ENCODE results near the gene NOL4L.

Gene NOL4L

GRCh38 chr20:32523613-32524213, 61.4 kb downstream of the NOL4L start:
- no peak for DNase-seq (ENCODE audit: low spot score)

DNA sequence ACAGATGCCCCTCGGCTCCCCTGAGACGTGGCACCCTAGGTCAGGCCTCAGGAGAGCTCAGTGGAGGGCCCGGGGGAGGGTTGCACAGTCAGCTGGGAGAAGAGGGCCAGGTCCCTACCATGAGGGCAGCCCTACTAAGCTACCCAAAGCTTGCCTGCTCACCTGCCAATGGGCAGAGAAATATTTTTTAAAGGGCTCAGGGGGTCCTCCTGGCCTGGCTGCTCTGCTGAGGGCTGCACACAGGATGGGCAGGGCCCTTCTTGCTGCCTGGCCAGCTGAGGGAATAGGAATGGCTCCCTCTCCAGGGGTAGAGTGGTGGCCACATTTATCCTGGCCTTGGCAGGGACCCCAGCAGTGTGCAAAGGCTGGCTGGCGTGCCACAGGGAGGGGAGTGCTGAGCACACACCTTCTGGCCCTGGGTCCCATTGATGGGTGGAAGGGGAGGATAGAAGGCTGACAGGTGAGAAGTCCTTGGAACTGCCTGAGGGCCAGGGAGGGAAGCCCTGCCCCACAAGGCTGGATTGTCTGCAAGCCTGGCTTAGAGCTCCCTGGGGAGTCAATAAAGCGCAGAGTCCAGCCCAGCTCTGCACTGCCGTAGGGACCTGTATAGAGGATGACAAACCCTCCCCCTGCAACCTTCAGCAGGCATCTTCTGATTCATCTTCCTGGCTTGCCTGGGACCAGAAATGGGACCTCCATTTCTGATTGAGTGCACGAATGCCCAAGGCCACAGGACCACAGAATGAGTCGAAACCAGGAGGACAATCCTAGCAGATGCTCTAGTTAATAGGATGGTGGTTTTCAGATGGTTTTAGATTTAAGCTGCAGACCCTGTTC, 62.1 kb downstream of the NOL4L start:
- DNase-seq (ENCODE audit: low spot score) = no peak

GRCh38 chr20:32522526-32522775, 62.7 kb downstream of the NOL4L start:
- DNase-seq (ENCODE audit: low spot score) = no peak

- peak; percentile 77 for DNase-seq (ENCODE audit: low spot score)
These were observed 63.2 kb downstream of the NOL4L start for GRCh38 chr20:32521780-32522525.

DNA sequence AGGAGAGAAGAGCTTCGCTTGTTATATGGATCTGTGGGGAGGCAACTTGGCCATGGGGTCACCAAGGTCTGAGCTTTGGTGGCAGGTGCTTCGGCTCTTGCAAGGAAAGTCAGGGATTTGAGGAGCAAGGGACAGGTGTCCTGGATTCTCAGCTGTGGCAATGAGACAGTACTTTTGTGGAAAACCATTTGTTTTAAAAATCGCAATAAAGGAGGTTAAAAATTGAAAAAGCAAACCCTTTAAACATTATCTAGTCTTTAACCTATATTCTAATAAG, 64.3 kb downstream of the NOL4L start:
- DNase-seq (ENCODE audit: low spot score) = no peak

DNA sequence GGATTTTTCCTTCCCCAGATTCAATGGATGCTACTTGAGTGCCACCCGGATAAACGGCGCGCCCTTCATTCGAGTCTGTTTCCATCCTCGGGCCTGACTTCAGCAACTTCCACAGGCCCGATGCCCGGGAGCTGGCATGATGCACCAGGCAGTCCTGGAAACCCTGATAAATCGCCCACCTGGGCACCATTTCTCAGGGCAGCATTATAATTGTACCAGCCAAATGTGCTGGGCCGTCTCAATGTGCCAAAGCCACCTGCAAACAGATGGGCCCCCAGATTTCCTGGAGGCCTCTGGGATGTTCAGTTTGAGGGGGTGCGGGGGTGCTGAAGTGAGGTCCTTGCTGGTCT, 65.8 kb downstream of the NOL4L start:
- DNase-seq (ENCODE audit: low spot score) = peak; percentile 78

DNA sequence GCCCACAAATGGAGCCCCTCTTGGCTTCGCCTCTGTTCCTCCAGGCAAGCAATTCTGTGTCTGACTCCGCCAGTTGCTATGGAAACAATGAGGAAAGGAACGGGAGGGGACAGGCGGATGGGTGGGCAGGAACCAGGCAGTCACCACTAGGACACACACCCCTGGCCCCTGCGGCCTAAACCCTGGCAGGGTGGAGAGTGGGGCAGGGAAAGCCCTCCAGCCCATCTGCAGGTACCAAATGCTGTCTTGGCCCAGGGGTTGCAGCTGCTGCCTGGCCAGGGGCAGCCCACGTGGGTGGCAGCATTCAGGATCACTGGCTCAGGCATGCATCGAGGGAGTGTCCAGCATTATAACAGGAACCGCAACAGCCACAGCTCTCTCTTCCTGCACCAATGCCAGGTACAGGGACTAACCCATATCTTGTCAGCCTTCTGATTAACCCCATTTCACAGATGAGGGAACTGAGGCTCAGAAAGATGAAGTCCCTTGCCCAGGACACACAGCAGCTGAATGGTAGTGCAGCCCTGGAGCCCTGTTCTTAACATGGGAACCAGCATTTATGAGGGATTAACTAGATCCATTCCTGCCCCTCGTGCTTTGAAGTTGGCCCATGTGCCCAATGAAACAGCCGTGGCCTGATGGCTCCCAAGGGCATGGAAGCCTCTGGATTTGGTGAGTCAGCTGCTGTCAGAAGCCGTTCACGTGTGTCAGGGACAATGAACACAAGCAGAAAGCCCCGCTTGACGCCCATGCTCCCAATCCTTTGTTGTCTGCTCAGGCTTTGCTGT, 66.3 kb downstream of the NOL4L start:
- no peak for DNase-seq (ENCODE audit: low spot score)

GRCh38 chr20:32517914-32518592, 67.1 kb downstream of the NOL4L start:
- DNase-seq (ENCODE audit: low spot score) = no peak

DNA sequence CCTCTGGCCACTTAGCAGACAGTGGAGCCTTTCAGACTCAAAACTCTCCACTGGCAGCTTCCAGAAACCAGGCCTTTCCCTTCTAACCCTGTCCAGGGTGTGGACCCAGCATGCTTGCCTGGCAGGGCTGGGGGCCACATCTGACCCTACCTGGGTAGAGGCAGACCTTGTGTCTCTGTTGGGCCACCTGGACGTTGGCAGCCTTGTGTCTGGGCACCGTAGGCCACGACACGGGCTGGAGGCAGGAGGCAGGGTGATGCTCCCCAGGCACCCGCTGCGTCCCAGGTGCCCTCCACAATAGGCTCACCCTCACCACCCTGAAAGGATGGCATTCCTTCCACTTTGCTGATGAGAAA, 67.6 kb downstream of the NOL4L start:
- no peak for DNase-seq (ENCODE audit: low spot score)

GRCh38 chr20:32516583-32517517, 68.3 kb downstream of the NOL4L start:
- DNase-seq (ENCODE audit: low spot score) = no peak

DNA sequence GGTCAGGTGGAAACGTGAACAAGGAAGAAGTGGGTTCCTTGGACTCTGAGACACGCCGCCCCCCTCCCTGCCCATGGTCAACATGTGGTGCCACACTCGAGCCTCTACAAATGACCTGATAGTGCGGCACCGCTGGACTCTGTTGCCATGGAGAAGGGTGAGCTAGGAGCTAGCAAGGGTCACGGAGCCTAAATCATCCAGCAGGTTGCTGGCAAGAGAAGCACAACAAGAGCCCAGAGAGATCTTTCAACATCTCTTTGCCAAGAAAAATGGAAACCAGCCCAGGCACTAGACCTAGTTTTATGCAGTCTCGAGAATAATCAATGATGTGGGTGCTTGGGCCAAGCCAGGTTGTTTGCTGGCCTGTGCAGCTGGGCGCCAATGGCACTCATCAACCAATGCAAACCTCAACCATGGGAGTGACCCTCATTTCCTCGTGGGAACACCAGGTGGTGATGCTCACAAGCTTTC, 69.5 kb downstream of the NOL4L start:
- DNase-seq (ENCODE audit: low spot score) = no peak

DNA sequence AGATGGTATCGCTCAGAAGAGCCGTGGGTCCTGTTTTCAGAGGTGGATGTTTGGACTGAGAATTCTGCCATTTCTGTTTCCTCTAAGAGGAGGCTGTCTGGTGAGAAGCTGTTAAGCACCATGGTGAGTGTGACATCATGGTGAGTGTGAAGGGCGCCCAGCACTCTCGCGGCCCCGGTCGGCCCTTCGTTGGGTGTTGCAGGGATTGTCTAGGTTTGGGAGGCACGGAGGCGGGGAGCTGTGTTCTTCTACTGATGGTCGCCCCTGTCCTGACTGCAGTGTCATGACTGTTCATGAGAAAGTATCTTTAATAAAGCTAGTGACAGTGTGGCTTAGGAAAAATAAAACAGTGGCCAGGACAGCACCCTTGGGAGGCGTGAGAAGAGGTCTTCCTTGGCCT, 70.4 kb downstream of the NOL4L start:
- no peak for DNase-seq (ENCODE audit: low spot score)

DNA sequence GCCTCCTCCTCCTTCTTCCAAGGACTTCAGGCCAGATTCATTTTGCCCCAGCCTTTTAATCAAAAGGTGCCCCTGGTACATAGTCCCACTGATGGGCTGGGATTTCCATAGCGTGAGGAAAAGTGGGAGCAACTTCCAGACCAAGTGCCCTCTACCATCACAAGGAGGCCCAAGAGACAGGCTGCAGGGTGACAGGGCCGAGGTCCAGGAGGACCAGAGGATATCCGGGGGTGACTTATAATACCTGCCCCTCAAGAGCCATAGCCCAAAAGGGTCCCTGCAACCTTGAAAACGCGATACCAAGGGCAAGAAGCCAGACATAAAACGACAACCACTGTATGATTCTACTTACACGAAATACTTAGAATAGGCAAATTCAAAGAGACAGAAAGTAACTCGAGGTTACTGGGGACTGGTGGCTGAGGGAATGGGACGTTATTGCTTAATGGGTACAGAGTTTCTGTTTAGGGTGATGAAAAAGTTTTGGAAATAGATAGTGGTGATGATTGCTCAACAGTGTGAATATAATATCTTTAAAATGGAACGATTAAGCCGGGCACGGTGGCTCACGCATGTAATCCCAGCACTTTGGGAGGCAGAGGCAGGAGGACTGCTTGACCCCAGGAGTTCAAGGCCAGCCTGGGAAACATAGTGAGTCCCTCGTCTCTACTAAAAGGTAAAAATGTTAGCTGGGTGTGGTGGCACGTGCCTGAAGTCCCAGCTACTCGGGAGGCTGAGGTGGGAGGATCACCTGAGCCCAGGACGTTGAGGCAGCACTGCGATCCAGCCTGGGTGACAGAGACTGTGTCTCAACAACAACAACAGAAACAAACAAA, 71.9 kb downstream of the NOL4L start:
- DNase-seq (ENCODE audit: low spot score) = no peak

DNA sequence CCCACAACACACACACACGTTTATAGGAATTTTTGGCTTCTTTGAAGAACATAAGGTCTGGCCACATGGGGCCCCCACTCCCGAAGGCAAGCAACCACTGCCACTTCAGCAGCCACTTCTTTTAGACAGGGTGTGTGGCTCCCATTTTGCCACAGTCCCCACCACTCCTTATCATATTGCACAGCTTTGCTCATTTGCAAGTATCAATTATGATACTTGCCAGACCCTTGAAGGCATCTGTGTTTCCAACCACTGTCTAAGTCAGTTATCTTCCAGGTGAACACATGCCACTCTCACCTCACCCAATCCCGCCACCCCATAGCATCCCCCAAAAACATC, 73.1 kb downstream of the NOL4L start:
- DNase-seq (ENCODE audit: low spot score) = no peak

- no peak for DNase-seq (ENCODE audit: low spot score)
These were observed 73.6 kb downstream of the NOL4L start for GRCh38 chr20:32511358-32512046.

DNA sequence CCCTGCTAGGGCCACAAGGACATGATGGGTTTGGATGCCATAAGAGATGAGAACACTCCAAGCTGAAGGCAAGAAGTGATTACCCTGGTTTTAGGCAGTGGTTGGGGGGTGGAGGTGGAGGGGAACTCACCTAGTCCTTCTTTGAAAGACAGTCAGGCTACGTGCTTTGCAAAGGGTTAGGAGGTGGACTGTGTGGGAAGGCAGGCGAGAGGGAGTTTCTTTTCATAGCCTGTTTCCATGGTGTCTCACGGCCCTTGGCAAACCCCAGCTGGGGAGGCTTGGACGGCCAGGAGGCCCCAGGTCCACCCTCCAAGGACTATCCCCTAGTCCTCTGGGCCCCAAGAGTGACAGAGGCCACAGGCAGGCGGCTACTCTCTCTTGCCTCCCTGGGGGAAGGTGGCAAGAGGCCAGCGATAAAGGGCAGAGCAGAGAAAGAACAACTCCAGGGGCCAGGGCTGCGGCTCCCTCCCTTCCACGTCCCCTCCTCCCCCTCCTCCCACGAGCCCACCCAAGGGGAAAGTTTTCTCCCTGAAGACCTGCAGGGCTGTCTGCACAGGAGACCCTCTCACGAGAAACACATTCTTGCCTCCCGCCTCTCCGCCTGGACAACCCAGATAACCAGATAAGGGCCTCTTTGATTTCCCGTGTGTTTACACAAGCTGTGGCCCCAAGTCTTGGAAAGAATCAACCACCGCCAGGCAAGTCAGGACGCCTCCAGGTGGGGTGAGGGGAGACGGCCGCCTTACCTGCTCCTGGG, 74.4 kb downstream of the NOL4L start:
- no peak for DNase-seq (ENCODE audit: low spot score)

- DNase-seq (ENCODE audit: low spot score) = no peak
These were observed 75.0 kb downstream of the NOL4L start for GRCh38 chr20:32510120-32510600.

GRCh38 chr20:32509639-32510066, 75.5 kb downstream of the NOL4L start:
- no peak for DNase-seq (ENCODE audit: low spot score)

GRCh38 chr20:32508775-32509119, 76.4 kb downstream of the NOL4L start:
- no peak for DNase-seq (ENCODE audit: low spot score)
